ENCODE measurements around the gene KCNIP1. TPM values are rescaled to one million over a fixed set of nuclear protein-coding genes. Genes with fewer than 3 reads are reported as not detected.

The KCNIP1 gene
- total and polyA plus RNA-seq, 7 donors, result 0.03 TPM; not detected in 6

- Histone ChIP-seq H3K4me1 (no peaks in the 10 kb centered on the region), H3K9me3 (peaks cover 4% of the 10 kb centered on the region), H3K27ac (no peak overlapping the region), H3K4me3 (no peak overlapping the region), H3K36me3 (ENCODE audit: insufficient read depth in 1 of 2, low read depth in 1 of 2) (no peaks in the 10 kb centered on the region), H3K27me3 (ENCODE audit: insufficient read depth in 3 of 3, low read length in 2 of 3) (peaks cover 0 to 17% (median 0%) of the 10 kb centered on the region in 3 donors)
- ATAC-seq (no peak), DNase-seq (no peak)
- intact Hi-C loops (cut with DNase I), result no loop called here
- no peak for TF ChIP-seq CTCF (IDR thresholded peaks at IDR 0.05)
- WGBS, 3 donors, result 95 to 97% (median 95%) methylated on average over 7 of the region's 7 CpGs
Observed at GRCh38 chr5:170551622-170552021, 47.8 kb downstream of the KCNIP1 start.

DNA sequence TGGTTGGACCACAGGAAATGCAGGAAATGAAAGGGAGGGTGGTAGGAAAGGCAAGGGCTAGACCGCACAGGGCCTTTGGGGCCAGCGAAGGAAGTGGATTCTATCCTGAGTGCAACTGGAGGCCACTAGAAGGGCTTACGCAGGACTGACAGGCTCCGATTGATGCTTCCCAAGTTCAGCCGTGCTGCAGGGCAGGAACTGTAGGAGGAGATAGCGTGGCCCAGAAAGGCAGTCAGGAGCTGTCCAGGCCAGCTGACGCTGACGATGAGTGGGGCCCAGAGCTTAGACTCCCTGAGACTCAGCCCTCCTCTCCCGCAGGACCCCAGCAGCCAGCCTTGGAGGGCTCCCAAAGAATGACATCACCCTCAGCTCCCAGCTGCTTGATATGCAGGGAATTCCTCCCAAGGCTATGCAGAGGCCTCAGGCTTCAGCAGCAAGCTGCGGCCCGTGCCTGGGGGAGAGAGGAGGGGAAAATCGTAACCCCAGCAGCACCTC, 48.8 kb downstream of the KCNIP1 start:
- Histone ChIP-seq H3K27me3 (ENCODE audit: insufficient read depth in 3 of 3, low read length in 2 of 3) (peaks cover 0 to 17% (median 0%) of the 10 kb centered on the region in 3 donors), H3K4me1 (no peaks in the 10 kb centered on the region), H3K27ac (no peak overlapping the region), H3K9me3 (peaks cover under 1% of the 10 kb centered on the region), H3K4me3 (no peak overlapping the region), H3K36me3 (ENCODE audit: insufficient read depth in 1 of 2, low read depth in 1 of 2) (no peaks in the 10 kb centered on the region)
- ATAC-seq, result peak; percentile 56 to 69 (median 64)
- peak; percentile 61 to 82 for DNase-seq
- intact Hi-C loops (cut with DNase I), result no loop called here
- WGBS, 3 donors, result 2 to 13% (median 5%) methylated on average over 12 of the region's 12 CpGs
- TF ChIP-seq CTCF (IDR thresholded peaks at IDR 0.05), result no peak

- Histone ChIP-seq H3K4me3 (no peak overlapping the region), H3K4me1 (no peaks in the 10 kb centered on the region), H3K36me3 (ENCODE audit: insufficient read depth in 1 of 2, low read depth in 1 of 2) (no peaks in the 10 kb centered on the region), H3K27me3 (ENCODE audit: insufficient read depth in 3 of 3, low read length in 2 of 3) (peaks cover 0 to 17% (median 0%) of the 10 kb centered on the region in 3 donors), H3K9me3 (no peaks in the 10 kb centered on the region), H3K27ac (no peak overlapping the region)
- DNase-seq (no peak), ATAC-seq (no peak)
- 73 to 76% (median 75%) methylated on average over 4 of the region's 4 CpGs for WGBS, 3 donors
- TF ChIP-seq CTCF (IDR thresholded peaks at IDR 0.05), result no peak
- intact Hi-C loops (cut with DNase I), result no loop called here
Observed at GRCh38 chr5:170553218-170553617, 49.4 kb downstream of the KCNIP1 start.

- DNase-seq (peak in 1 of 2 donors; percentile 14), ATAC-seq (no peak)
- H3K36me3 ChIP-seq (ENCODE audit: insufficient read depth in 1 of 2, low read depth in 1 of 2), result no peaks in the 10 kb centered on the region
- no peaks in the 10 kb centered on the region for H3K4me1 ChIP-seq
- no peaks in the 10 kb centered on the region for H3K9me3 ChIP-seq
- peaks cover 0 to 17% (median 0%) of the 10 kb centered on the region in 3 donors for H3K27me3 ChIP-seq (ENCODE audit: insufficient read depth in 3 of 3, low read length in 2 of 3)
- no peak for TF ChIP-seq CTCF (IDR thresholded peaks at IDR 0.05)
- intact Hi-C loops (cut with DNase I), result no loop called here
- H3K4me3 ChIP-seq, result no peak overlapping the region
- 58 to 62% (median 59%) methylated on average over 18 of the region's 18 CpGs for WGBS, 3 donors
- no peak overlapping the region for H3K27ac ChIP-seq
Observed at GRCh38 chr5:170554521-170555267, 50.9 kb downstream of the KCNIP1 start.

All from psoas muscle (tissue), 8 donors.